Nephron progenitor cell (in vitro differentiated cells): ENCODE results near the gene TMEM41B.
"Not testable (repeated sequence)": the region's sequence is repeated elsewhere in the genome, so short reads cannot be mapped to it uniquely, and the experiment has no call there.

Experiments
- DNase-seq: peaks from one replicate; pipeline ENCODE4 v3.0.0; 2021
- H3K27ac Mint-ChIP-seq: 2 replicates; pipeline ENCODE4 v1.8.0; 2021; ENCODE audit warnings: mild to moderate bottlenecking, moderate library complexity, mixed read lengths
- H3K27me3 Mint-ChIP-seq: 2 replicates; pipeline ENCODE4 v1.8.0; 2021; ENCODE audit warnings: mild to moderate bottlenecking, low read depth, mixed read lengths; ENCODE audit not compliant: poor library complexity
- H3K36me3 Mint-ChIP-seq: 2 replicates; pipeline ENCODE4 v1.8.0; 2021; ENCODE audit warnings: low read depth, mixed read lengths
- H3K4me1 Mint-ChIP-seq: 2 replicates; pipeline ENCODE4 v1.8.0; 2021; ENCODE audit warnings: mixed read lengths
- H3K4me3 Mint-ChIP-seq: 2 replicates; pipeline ENCODE4 v1.8.0; 2021; ENCODE audit warnings: mild to moderate bottlenecking, moderate library complexity, mixed read lengths
- H3K9me3 Mint-ChIP-seq: 2 replicates; pipeline ENCODE4 v1.8.0; 2021; ENCODE audit warnings: mild to moderate bottlenecking, moderate library complexity, mixed read lengths
- TF ChIP-seq, protein P1 (sequence below): fragments of 200-600 bp; sonication (generic); IDR thresholded peaks from 2 replicates; pipeline ENCODE4 v1.5.0; 2021; ENCODE audit warnings: antibody characterized with exemption

Gene TMEM41B

DNA sequence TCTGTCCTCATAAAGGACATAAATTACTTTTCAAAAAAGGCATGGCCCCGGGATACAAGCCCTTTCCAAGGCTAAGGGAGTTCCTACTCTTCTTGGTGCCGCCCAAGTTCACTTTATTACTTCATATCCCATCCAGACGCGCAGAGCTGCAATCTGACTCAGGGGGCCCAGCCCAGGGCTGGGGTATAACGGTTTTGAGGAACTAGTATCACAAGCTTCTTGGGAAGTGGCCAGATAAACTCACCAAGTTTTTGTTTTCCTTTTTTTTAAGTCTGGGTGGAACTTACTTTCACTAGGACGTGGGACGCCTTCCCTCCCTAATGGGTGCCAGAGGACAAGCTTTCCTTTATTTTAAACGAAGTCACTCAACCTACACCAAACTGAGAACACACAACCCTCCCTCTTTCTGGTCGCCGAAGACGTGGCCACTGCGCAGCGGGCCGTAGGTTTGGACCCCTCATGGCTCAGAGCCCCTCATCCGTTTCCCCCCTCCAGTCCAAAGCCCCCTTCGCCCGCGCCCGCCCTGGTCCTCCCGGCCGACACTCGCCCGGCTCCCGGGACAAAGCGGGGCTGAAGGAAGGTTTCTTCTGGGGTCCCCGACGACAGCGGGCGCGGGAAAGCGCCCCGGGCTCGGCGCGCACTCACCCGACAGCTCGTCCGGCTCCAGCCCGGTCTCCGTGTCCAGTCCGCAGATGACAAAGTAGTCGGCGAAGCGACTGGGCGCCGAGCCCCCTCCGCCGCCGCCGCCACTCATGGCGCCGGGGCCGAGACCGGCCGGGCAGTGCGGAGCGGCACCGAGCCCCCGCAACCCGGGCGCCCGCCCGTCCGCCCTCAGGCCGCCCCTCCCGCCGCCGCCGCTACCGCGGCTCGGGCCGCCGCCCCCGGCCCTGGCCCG, 49.8 kb downstream of the TMEM41B start:
- Mint-ChIP-seq H3K27me3 (no peaks in the 10 kb centered on the region), H3K27ac (peak overlapping the region; percentile 83), H3K4me1 (peaks cover 59% of the 10 kb centered on the region), H3K4me3 (peak overlapping the region; percentile 91), H3K36me3 (peaks cover 31% of the 10 kb centered on the region), H3K9me3 (no peaks in the 10 kb centered on the region)
- TF ChIP-seq, protein P1, sequence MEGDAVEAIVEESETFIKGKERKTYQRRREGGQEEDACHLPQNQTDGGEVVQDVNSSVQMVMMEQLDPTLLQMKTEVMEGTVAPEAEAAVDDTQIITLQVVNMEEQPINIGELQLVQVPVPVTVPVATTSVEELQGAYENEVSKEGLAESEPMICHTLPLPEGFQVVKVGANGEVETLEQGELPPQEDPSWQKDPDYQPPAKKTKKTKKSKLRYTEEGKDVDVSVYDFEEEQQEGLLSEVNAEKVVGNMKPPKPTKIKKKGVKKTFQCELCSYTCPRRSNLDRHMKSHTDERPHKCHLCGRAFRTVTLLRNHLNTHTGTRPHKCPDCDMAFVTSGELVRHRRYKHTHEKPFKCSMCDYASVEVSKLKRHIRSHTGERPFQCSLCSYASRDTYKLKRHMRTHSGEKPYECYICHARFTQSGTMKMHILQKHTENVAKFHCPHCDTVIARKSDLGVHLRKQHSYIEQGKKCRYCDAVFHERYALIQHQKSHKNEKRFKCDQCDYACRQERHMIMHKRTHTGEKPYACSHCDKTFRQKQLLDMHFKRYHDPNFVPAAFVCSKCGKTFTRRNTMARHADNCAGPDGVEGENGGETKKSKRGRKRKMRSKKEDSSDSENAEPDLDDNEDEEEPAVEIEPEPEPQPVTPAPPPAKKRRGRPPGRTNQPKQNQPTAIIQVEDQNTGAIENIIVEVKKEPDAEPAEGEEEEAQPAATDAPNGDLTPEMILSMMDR, result no peak
- DNase-seq, result peak; percentile 51

DNA sequence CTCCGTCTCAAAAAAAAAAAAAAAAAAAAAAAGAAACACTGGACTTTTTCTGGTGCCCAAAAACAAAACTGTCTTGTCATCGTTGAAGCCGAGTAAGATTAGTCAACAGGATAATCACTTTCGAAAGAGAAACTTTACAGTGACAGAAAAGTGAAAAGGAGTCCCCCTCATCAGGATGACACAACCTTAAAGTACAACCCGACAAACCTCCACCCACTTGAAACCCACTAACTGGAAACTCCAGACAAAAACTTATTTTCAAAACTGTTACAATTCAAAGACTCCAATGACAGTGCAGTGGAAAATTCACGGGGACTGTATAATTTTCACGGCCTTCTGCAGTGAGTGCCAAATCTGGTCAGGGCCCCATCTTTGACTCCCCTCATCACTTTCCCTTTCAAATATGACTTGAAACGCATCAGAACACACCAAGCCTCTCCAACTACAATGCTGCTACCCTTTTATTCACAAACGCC, 50.5 kb downstream of the TMEM41B start:
- H3K4me3 Mint-ChIP-seq, result peak overlapping the region; percentile 91
- no peak for DNase-seq
- H3K9me3 Mint-ChIP-seq, result no peaks in the 10 kb centered on the region
- peaks cover 36% of the 10 kb centered on the region for H3K36me3 Mint-ChIP-seq
- peaks cover 54% of the 10 kb centered on the region for H3K4me1 Mint-ChIP-seq
- TF ChIP-seq, protein P1, result no peak
- no peaks in the 10 kb centered on the region for H3K27me3 Mint-ChIP-seq
- H3K27ac Mint-ChIP-seq, result peak overlapping the region; percentile 83

DNA sequence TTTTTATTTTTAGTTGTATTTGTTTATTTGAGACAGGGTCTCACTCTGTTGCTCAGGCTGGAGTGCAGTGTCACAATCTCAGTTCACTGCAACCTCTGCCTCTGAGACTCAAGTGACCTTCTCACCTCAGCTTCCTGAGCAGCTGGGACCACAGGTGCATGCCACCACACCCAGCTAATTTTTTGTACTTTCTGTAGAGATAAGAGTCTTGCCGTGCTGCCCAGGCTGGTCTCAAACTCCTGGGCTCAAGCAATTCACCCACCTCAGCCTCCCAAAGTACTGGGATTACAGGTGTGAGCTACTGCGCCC, 53.6 kb downstream of the TMEM41B start:
- peaks cover 54% of the 10 kb centered on the region for H3K36me3 Mint-ChIP-seq
- not testable (repeated sequence) for DNase-seq, H3K27ac Mint-ChIP-seq, H3K9me3 Mint-ChIP-seq, H3K27me3 Mint-ChIP-seq, H3K4me3 Mint-ChIP-seq
- H3K4me1 Mint-ChIP-seq, result peaks cover 41% of the 10 kb centered on the region

DNA sequence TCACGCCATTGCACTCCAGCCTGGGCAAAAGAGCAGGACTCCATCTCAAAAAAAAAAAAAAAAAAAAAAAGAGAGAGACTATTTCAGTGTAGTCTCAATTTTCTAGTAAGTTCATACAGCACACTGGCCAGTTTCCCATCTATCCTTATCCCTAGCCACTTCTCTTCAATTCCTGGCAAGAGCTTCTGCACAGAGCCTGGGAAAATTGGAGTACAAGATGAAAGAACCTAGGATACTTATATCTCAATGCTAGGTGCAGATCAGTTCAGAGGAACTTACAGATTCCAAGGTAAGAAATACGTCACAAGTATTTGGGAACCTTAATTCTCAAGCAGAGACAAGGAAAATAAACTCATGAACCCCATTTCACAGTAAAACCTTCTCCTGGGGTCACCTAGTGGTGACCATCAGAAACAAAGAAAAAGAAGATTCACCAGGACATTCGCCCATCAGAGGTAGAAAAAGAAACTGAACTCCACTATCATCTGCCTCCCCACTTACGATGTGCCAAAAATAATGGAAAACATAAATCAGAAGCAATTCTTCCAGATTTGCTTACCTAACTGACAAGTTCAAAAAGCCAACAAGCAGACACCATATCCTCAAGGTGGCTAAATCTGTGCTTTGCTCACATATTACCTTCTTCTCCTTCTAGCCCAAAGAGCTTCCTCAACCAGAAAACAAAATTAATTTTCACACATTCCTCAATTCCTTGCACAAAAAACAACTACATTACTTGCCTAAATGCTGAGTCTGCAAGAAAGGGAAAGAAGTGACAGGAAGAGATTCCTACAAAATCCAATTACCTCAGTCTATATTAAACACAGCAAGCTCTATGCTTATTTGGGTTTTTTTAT, 54.2 kb downstream of the TMEM41B start:
- Mint-ChIP-seq H3K4me3 (no peak overlapping the region), H3K4me1 (peaks cover 38% of the 10 kb centered on the region), H3K27ac (peak overlapping the region; percentile 17), H3K27me3 (no peaks in the 10 kb centered on the region), H3K36me3 (peaks cover 59% of the 10 kb centered on the region), H3K9me3 (peaks cover 6% of the 10 kb centered on the region)
- TF ChIP-seq, protein P1, result no peak
- no peak for DNase-seq

DNA sequence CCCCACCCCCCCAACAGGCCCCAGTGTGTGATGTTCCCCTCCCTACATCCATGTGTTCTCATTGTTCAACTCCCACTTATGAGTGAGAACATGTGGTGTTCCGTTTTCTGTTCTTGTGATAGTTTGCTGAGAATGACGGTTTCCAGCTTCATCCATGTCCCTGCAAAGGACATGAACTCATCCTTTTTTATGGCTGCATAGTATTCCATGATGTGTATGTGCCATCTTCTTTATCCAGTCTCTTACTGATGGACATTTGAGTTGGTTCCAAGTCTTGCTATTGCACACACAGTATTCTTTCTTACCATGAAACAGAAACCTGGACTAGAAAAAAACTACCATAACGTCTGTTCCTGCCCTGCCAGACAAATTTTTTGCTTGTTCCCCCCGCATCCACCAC, 56.1 kb downstream of the TMEM41B start:
- H3K27me3 Mint-ChIP-seq, H3K9me3 Mint-ChIP-seq, DNase-seq, H3K4me3 Mint-ChIP-seq, H3K27ac Mint-ChIP-seq: not testable (repeated sequence)
- peaks cover 28% of the 10 kb centered on the region for H3K4me1 Mint-ChIP-seq
- peaks cover 61% of the 10 kb centered on the region for H3K36me3 Mint-ChIP-seq

DNA sequence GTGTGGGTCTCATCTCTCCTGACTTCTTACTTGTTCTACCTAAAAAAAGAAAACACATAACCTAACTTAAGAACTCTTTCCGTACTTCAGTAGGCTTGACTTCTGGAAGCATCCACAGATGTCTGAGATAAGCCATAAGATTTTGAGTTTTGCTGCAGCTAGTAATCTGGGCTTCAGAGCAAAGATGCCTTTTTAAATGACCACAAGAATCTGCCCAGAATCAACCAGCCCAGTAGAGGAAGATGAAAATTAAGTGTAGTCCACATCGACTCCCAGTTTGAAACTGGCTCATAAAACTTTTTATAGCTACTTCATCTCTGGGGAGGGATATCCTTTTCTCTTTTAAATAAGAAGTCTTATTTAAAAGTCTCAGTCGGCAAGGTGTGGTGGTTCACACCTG, 60.0 kb downstream of the TMEM41B start:
- Mint-ChIP-seq H3K27ac (no peak overlapping the region), H3K4me3 (no peak overlapping the region), H3K36me3 (peaks cover 65% of the 10 kb centered on the region), H3K4me1 (peaks cover 12% of the 10 kb centered on the region), H3K9me3 (peaks cover 13% of the 10 kb centered on the region), H3K27me3 (no peaks in the 10 kb centered on the region)
- no peak for DNase-seq
- TF ChIP-seq, protein P1, result no peak
